Tibial nerve (tissue), 3 donors: ENCODE data around the gene DDX56.

ENCODE experiments used
- CTCF ChIP-seq, 5 experiments: fragments of 200-600 bp in 3 of 5; fragments of 450-650 bp in 2 of 5; sonication (generic) in 3 of 5; IDR thresholded peaks; one replicate each; pipeline ENCODE4 v1.5.1; 2016 to 2019; ENCODE audit warnings: antibody characterized with exemption in 5 of 5, mild to moderate bottlenecking in 3 of 5, moderate library complexity in 2 of 5
- POLR2A ChIP-seq, 2 donors: fragments of 450-650 bp; IDR thresholded peaks; one replicate each; pipeline ENCODE4 v1.6.1; 2017; ENCODE audit warnings: antibody characterized with exemption in 2 of 2, mild to moderate bottlenecking in 2 of 2, moderate library complexity in 2 of 2

- TF ChIP-seq CTCF (IDR thresholded peaks at IDR 0.05) (no peak), POLR2A (IDR thresholded peaks at IDR 0.05) (no peak)
Measured at GRCh38 chr7:44548893-44549292, 24.8 kb downstream of the DDX56 start.
